Fibroblast of skin of right quadriceps (primary cell): ENCODE results near the gene SHLD2.
"Not testable (repeated sequence)": the region's sequence is repeated elsewhere in the genome, so short reads cannot be mapped to it uniquely, and the experiment has no call there.

Experiments used
- DNase-seq: peaks from one replicate; pipeline ENCODE4 v3.0.0-alpha.2; 2013

The SHLD2 gene

GRCh38 chr10:87094373-87095235 is at the start of gene SHLD2, which contains the start of gene GLUD1:
TSS of gene SHLD2 (plus strand) at chr10:87095206. CDS start at chr10:87151355, 56,149 bp downstream.
TSS of gene GLUD1 (minus strand) at chr10:87094843. CDS start at chr10:87094769, 74 bp downstream.
- peak; percentile 89 for DNase-seq

DNA sequence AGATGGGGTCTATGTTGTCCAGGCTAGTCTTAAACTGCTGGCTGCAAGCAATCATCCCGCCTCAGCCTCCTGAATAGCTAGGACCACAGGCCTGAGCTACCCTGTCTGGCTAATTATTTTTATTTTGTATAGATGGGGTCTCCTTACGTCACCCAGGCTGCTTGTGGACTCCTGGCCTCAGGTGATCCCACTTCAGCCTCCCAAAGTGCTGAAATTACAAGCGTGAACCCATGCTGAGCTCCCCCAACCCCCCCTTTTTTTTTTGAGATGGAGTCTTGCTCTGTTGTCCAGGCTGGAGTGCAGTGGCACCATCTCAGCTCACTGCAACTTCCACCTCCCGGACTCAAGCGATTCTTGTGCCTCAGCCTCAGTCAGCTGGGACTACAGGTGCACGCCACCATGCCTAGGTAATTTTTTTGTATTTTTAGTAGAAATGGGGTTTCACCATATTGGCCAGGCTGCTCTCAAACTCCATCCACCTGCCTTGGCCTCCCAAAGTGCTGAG is 49.5 kb upstream of the SHLD2 start:
- DNase-seq: no peak

- DNase-seq: no peak
Measured at GRCh38 chr10:87053111-87053510, 41.9 kb upstream of the SHLD2 start.

- no peak for DNase-seq
Measured at GRCh38 chr10:87053577-87054181, 41.3 kb upstream of the SHLD2 start.

- DNase-seq: peak; percentile 66
Measured at GRCh38 chr10:87054373-87055295, 40.4 kb upstream of the SHLD2 start.

GRCh38 chr10:87058171-87058570 is 36.8 kb upstream of the SHLD2 start:
- DNase-seq: no peak

GRCh38 chr10:87059401-87059800 is 35.6 kb upstream of the SHLD2 start:
- DNase-seq: no peak

DNA sequence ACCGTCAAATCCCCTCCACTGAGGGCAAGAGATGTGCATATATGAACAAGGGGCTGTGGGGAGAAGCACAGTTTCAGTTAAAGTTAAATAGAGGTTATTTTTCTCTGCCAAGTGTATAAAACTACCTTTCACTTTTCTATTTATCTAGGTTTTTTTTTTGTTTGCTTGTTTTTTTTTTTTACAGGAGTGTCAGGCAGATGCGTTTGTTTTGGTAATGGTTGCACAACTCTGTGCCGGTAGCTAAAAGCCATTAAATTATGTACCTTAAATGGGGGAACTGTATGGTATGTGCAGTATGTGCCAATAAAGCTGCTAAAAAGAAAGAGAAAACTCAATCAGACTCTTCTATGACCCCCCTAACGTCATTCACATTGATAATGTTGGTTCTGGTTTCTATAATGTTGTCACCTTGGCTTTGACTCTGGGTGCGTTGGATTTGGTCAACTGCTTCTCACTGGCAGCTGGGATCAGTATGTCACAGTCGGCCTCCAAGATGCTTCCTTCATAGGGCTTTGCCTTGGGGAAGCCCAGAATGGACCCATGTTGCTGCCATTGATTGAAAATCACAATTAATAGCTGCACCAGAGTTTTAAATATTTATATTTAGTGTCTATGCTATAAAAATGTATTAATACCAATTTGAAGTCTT is 34.6 kb upstream of the SHLD2 start:
- no peak for DNase-seq

DNA sequence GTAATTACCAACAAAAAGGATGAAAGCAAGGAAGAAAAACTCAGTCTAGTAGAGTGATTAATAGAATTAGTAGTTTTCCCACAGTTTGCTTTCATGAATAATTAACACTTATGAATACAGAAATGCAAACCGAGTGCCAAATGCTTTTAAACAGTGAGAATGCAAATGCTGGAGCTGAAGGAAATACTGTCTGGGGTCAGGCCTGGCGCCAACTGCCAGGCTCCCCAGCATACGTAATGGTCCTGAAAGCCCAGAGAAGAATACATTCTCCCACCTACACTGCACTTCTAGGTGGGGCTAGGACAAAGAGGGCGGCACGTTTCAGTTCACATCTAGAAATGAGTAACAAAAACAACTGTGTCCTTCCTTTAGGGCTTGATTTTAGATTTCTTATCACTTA is 30.4 kb upstream of the SHLD2 start:
- no peak for DNase-seq

DNA sequence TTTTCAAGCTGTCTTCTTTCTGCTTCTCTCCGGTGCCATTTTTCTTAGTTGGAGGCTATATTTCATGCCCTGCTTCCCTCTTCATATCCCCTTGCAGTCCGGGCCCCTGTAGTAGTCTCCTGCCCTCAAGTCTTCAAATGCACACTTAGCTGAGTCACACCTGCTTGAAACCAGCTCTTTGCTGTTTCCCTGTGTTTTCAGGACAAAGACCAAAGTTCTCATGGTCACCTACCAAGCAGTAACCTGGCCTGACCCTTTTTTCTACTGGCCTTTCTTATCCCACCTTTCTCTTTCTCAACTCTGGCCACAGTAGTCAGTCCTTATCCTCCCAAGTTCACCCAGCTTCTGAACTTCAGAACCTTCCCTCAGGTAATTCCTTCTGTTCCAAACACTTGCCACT is 28.8 kb upstream of the SHLD2 start:
- DNase-seq: no peak

GRCh38 chr10:87066865-87067264 is 28.1 kb upstream of the SHLD2 start:
- no peak for DNase-seq

DNA sequence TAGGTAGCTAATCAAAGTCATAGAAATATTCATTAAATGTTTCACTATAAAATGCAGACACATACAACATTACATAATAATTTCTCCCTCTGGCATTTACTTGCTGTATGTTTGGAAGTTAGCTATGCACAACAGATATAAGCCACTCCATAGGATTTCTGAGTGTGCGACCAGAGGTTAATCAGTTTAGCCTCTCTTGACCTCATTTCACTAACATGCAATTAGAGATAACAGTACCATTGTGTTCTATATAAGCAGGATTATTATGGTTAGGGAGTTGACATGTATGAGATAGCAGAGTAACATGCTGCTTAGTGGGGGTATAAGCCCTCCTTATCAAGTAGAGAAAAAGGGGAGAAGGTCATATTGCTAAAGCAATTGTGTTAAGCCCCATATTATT is 26.7 kb upstream of the SHLD2 start:
- DNase-seq: no peak

DNA sequence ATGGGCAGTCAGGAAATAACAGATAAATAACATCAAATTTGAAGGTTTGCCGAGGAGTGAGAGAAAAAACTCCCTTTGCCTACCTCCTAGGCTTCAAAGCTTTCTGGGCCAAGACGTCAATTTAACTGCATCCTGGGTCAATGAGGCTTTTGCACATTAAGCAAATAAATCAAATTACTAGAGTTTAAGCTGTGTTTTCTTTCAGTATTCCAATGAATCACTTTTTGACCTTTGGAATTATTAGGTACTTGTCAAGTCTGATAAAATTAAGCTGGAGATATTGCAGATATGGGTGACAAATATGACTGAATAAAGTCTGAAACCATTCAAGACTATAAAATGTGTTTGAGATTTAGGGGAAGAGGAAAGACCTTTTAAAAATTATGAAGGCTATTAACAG is 22.6 kb upstream of the SHLD2 start:
- DNase-seq: no peak

DNA sequence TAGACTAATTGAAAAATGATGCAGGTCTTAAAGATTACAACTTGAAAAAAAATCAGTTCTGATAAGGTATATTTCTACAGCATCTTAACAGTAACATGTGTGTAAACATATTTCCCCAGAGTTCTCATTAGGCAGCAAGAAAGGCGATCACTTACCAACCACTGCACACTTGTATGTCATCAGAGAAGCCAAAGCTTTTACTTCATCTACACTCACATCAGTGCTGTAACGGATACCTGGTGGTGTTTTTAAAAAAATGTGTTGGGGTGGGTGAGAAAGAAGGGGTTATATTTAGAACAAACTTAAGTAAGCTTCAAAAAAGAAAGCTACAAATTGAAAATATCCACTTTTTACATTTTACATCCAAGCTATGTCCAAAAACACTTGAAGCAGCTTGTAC is 18.6 kb upstream of the SHLD2 start:
- DNase-seq: not testable (repeated sequence)

DNA sequence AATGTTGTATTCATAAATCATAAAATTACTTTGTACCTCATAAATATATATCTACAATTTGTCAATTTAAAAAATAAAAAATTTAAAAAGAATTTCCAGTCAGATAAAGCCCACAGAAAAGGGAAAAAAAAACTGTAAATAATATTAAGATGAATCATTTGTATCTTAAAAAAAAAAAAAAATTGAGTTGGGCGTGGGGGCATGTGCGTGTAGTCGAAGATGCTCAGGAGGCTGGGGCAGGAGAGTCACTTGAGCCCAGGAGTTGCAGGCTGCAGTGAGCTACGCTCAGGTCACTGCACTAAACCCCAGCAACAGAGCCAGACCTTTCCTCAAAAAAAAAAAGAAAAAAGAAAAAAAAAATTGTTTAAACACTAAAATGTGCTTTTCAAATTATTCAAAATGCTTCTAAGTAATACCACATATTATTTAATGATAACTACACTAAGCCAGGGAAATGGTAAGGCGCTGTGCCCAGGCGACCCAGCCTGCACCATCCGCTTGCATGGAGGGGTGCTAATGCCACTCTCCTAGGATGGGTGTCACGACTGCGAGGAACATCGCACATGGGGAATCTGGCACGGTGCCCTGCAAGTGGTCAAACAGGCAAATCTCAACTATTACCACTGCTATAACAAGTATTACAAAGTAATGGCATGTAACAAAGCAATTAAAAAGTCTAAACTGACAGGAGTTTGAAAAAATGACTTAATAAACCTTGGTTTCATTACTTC is 15.7 kb upstream of the SHLD2 start:
- DNase-seq: no peak

DNA sequence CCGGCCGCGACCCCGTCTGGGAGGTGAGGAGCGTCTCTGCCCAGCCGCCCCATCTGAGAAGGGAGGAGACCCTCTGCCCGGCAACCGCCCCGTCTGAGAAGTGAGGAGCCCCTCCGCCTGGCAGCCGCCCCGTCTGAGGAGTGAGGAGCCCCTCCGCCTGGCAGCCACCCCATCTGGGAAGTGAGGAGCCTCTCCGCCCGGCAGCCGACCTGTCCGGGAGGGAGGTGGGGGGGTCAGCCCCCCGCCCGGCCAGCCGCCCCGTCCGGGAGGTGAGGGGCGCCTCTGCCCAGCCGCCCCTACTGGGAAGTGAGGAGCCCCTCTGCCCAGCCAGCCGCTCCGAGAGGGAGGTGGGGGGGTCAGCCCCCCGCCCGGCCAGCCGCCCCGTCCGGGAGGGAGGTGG is 14.4 kb upstream of the SHLD2 start:
- DNase-seq: not testable (repeated sequence)

GRCh38 chr10:87081574-87081973 is 13.4 kb upstream of the SHLD2 start:
- DNase-seq: not testable (repeated sequence)

GRCh38 chr10:87082219-87082618 is 12.8 kb upstream of the SHLD2 start:
- peak; percentile 65 for DNase-seq

- peak; percentile 77 for DNase-seq
Measured at GRCh38 chr10:87083576-87084290, 11.3 kb upstream of the SHLD2 start.

GRCh38 chr10:87084291-87084782 is 10.7 kb upstream of the SHLD2 start:
- peak; percentile 88 for DNase-seq

GRCh38 chr10:87085537-87085936 is 9.5 kb upstream of the SHLD2 start:
- no peak for DNase-seq
